HG02610 (cell line): ENCODE data around the gene ZNF101.

Experiments used
- ATAC-seq: cut with Tn5 transposase; IDR thresholded peaks from one replicate; pipeline ENCODE4 v1.9.1; 2021; ENCODE audit warnings: mild to moderate bottlenecking, moderate library complexity; ENCODE audit not compliant: unreplicated experiment

ZNF101 gene

DNA sequence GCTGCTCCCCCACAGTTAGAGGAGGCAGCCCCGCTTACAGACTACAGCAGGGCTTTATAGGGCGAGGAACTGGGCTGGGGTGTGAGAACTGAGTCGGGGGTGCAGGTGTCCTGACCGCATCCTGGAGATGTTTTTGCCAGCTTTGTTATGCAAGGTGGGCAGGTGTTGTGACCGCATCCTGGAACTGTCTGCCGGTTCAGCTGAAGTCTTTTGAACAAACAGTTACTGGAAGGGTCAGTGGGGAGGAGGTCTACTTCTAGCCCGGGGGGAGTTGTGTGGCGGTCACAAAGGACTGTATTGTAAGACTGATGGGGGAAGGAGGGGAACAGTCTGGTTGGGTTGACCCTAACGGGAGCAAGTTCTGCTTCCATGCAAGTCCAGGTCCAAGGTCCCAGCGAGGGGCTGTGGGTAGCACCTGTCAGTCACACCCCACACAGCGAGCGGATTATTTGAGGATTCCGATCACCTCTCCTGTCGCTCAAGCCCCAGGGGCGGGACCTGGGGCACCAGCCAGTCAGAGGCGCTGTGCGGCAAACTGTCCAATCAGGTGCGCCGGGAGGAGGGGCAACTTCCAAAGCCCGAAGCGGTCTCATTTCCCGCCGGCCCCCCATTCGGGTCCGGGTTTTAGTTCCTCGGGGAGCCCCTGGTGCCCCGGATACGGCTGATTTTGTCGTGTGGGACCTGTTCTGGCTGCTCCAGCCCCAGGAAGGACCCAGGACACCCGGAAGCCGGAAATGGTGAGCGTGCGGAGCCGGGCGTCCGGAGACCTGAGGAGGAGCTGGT is at the start of gene ZNF101:
ZNF101 (plus strand) TSS at position 610 of the 783 bp plus-strand sequence; CDS start at position 735, 125 bp downstream.
- peak; percentile 74 for ATAC-seq

DNA sequence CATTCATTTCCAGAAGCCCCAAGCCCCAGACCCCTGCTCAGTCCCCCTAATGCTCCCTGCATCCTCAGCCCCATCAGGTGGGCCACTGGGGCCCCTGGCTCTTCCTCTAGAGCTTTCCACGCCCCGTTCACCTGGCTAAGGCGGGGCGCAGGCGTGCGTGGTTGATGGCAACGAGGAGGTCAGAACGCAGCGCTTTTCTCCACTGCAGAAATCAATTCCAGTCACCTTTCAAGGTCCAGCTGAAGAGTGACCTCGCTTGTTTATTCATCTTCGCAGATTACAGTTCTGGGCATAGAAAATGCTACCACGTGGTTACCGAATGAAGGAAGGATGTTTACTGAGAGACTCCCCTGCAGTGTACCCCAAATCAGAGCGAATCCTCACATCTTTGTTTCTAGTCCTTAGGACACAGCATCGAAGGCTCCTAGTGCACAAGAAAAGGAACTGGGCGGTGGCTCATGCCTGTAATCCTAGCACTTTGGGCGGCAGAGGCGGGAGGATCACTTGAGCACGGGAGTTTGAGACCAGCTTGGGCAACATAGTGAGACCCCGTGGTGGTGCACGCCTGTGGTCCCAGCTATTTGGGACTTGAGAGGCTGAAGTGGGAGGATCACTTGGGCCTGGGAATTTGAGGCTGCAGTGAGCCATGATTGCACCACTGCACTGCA is 49.3 kb upstream of the ZNF101 start:
- no peak for ATAC-seq

DNA sequence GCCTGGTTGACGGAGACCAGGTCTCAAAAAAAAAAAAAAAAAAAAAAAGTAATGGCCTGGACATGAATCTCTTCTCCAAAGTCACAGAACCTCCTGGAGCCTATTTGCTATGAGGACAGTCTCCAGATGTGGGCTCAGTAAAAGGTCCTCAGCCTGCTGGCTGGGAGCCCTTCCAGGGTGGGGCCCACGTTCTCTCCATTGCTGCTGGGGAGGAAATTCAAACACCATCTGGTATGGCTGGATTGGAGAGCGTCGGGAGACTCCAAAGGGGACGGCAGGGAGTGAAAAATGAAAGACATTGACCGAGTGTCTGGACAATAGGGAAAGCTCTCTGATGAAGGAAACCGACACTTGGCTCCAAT is 48.8 kb upstream of the ZNF101 start:
- no peak for ATAC-seq

DNA sequence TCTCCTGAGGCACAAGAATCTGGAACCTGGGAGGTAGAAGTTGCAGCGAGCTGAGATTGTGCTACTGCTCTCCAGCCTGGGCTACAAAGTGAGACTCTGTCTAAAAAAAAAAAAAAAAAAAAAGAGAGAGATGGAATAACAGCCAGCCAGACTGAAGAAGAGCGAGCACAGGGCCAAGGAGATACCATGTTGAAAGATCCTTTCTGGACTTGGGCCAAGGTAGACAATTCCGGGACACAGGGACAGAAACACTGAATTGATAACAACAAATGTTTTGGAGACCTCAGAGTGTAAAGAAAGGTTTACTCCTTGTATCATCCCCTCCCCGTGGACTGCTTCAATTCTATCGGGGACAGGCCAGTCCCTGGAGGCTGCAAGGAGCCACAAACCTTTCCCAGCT is 45.3 kb upstream of the ZNF101 start:
- no peak for ATAC-seq

DNA sequence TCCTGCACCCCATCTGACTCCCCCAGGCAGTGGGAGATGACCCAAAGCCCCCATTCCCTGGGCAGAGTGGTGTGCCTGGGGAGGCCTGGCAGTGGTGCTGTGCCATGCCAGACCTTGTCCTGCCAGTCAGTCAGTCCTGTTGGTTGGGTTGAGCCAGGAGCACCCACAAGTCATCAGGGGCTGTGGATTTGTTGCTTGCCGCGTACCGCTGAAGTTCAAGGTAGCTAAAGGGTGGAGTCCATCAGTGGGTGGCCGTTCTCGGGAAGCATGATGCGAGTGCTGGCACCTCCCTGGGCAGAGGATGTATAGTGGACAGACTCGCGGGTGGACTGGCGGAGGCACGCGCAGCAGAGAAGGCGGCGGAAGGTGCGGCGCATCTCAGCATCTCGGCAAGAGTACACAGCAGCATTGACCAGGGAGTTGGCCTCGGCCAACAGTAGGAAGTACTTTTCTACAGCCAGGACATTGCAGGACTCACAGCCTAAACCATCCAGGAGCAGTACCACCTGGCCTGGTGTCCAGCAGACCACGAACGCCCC is 44.5 kb upstream of the ZNF101 start:
- no peak for ATAC-seq

DNA sequence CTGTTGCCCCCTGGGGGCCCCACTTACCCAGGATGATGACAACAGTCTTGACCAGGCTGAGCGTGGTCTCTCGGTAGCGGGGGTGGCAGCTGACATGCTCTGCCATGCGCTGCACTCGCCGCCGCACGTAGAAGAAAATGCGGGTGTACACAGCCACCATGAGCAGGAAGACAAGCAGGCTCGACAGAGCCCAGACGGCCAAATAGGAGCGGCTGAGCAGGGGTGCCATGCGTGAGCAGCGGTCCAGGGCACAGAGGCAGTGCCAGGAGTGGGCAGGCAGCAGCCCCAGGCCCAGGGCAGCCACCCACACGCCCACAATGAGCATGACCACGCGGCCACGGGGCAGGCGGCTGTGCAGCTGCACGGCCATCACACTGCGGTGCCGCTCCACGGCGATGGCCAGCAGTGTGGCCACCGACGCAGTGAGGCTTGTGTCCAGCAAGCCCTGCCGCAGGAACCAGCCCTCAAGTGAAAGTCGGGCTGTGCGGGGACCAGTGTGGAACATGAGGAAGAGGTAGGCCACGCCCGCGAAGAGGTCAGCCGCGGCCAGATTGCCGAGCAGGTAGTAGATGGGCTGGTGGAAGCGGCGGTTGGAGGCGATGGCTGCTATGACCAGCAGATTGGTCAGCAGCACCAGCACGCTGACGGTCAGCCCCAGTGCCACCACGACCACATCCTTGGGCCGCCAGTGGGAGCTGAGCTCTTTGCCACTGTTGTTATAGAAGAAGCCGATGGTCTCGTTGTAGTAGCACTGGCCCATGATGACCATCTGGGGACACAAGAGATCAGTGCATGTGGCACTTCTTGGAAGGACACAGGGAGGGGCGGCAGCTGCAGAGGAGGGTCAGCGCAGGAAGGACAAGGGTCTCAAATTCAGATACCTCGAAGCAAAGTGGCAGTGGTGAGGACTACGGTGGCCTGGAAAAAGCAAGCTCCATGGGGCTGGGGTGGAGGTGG is 41.8 kb upstream of the ZNF101 start:
- ATAC-seq, result no peak

DNA sequence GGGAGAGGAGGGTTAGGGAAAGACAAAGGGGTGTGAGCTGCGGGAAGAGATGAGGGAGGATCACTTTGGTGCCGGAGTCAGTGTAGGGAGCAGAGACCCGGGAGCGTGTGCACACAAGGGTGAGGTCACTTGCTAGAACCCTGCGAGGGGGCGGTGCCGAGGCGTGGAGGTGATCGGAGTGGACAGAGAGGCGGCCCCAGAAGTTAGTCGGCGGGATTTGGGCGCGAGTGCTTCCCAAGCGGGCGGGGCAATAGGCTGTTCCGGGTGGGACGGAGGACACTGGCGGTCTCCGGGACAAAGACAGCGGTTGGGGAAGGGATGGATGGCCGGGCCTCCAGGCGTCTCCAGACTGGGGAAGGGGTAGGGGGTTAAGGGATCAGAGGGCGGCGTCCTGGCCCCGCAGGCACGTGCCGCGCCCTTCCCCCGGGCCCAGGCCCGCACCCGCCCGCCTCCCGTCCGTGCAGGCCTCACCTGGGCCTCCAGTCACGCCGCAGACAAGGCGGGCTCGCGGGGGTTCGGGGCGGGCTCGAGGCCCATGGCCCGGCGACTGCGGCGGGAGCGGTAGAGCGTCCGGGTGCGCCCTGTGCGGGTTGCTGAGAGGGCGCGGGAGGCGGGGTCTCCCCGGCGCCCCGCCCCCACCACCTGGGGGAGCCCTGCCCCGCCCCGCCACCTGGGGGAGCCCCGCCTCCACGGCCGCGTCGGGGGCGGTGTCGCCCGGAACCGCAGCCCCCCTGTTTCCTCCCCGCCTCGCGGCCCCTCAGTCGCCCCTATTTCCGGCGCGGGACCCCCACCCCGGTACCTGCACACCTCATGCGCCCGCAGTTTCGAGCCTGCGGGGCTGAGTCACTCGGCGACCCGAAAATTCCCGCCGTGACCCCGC is 40.8 kb upstream of the ZNF101 start, which contains the start of gene LPAR2:
LPAR2 (minus strand) TSS at position 600 of the 880 bp plus-strand sequence. CDS start 945 bp downstream, outside the sequence.
- peak; percentile 53 for ATAC-seq

DNA sequence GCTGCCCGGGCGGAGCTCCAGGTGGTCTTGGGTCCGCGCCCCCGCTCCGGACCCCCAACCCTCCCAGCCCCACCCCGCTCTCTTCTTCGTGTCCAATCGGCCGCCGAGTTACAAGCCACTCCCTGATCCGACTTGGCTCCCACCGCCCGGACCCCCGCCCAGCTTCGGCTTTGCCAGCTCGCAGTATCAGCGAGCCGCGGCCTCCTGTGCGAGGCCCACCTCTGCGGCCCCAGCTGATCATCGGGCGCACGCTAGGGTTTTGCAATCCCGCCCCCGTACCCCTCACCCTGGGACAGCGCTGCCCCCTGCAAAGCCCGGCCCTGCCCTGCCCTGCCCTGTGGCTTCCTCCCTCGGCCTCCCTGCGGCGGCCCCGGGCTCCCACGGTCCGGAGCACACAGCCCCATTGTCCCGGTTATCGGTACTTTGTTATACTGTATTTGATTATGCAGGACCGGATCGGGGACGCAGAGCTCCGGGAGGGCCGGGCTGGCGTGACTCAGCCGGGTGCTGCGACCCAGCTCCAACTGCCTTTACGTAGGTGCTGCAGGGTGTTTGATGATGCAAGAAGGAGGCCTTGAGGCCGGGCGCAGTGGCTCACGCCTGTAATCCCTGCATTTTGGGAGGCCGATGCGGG is 40.0 kb upstream of the ZNF101 start:
- peak; percentile 5 for ATAC-seq

DNA sequence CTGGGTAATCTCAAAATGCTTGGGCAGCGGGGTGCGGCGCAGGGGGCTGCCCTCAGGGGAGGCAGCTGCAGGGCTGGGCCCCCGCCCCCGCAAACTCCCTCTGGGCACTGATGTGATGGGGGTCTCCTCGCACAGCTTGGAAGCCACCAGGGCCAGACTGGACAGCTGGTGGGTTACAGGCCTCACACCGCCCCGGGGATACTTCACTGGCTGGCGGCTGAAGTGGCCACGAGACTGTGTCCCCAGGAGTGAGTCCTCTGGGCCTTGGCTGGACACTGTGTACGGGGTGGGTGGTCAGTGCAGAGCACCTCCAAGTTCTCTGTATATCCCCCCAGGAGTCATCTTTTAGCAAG is 38.6 kb upstream of the ZNF101 start:
- no peak for ATAC-seq

DNA sequence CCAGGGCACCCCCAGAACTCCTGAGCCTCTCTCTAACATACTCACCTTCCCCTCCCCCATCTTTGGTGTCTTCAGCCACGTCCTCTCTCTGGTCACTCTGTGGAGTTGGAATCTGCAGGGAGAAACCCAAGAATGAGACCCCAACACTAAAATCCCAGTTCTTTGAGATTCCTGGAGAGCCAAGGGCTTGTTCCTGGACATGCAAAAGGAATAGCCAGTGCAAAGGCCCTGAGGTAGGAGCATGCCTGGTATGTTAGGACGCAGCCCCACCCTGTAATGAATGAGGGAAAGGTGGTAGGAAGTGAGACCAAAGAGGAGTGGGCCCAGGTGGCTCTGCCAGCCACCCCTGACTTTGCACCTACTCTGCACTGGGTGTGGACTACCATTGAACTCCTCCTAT is 38.2 kb upstream of the ZNF101 start:
- ATAC-seq, result no peak

DNA sequence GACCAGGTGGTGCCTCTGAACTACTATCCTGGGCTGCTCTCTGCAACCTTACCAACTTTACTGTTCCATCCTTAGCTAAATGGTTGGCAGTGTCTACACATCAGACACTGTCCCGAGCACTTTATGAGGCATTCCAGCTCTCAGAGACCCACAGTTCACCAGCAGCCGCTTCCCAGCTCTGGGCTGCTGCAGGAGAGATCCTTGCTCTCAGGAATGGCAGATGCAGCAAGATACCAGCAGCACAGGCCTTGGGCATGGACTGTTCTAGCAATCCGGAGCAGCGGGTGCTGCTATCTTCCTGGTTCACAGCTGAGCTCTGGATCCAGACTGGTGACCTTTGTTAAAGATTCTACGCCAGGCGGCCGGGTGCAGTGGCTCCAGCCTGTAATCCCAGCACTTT is 37.3 kb upstream of the ZNF101 start:
- ATAC-seq, result no peak

DNA sequence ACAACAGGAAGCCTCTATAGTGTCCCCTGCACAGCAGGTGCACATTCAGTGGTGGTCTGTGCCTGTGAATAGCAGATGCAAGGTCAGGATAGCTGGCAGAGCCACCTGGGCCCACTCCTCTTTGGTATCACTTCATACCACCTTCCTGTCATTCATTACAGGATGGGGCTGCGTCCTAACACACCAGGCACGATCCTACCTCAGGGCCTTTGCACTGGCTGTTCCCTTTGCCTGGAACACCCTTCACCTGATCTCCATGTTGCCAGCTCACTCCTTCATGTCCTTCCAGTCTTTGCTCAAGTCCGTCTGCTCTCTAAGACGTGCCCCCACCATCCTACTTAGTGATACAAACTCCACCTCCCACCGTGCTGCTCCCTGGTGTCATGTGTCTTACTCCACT is 36.0 kb upstream of the ZNF101 start:
- no peak for ATAC-seq

DNA sequence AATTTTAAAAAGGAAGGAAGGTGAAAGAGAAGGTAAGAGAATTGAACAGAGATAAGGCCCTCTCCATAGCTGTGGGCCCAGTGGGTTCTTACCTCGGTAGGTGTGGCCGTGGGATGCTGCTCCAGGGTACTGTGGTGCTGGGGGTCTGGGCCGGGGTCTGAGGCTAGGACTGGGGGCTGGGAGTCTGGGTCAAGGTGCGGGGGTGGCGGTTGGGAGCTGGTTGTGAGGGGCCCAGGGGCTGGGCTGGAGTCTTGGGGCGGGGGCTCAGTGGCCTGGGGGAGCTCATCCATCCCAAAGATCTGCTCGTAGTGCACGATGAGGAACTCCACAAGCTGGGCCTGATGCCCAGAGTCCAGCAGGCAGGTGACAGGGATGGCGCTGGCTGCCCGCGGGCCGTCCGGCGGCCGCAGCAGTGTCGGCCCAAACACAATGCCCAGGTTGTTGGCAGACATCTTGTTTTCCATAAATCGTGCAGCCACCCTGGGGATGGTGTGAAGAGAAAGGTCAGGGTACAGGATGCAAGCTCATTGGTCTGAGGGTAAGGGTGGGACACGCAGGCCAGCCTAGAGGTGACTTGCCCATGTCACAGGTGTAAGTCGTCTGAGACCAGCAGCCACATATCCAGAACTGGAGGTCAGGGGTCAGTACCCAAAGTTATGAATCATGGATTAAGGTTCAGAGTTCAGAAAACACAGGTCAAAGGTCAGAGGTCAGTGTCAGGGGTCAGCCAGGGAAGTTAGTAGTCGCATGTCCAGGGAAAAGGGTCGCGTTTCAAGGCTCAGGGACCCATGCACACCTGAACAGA is 34.7 kb upstream of the ZNF101 start:
- ATAC-seq, result no peak

DNA sequence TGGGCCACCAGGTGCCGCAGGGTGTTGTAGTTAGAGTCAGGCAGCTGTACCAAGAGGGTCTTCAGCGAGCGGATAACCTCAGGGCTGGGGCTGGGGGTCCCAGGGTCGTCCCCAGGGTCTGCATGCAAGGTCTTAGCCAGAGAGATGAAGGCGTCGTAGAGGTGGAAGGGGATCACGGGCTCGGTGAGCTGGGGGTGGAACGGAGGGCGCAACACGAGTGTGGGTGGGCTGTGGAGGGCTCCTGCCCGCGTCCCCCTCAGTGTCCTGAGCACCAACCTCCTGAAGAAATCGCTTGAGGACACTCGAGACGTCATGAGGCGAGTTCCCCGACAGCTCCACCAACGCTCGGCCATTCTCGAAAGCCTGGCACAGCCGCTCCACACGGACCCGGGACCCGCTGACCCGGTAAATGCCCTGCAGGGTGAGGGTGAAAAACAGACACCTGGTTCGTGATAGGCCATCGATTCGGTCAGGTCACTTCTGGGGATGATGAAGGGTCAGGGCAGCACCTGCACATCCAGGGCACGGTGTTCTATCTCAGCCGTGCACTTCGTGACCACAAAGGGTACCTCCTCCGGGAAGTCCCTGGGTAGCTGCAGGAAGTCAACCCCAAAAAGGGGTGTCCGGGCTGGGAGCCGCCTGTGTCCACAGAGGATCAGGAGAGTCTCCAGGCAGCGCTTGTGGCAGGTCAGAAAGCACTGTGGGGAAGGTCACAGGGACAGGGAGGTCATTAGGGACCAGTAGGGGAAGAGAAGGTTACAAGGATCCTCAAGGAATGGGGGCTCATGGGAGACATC is 33.9 kb upstream of the ZNF101 start:
- ATAC-seq, result no peak

DNA sequence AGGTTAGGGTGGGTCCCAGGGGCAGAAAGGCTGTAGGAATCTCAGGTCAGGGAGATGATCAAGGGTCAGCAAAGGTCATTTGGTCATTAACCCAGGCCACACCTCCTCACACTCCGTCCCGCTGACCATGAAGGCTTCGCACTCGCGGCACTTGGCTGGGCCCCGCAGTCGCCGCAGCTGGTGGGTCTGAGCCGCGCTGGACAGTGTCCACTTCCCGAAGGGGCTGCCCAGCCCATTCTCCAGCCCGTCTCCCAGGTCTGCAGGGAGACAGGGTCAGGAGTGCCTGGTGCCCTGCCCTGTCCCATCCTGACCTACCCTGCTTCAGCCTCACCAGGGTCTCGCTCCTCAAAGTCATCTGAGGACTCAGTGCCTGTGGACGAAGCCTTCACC is 33.3 kb upstream of the ZNF101 start:
- ATAC-seq, result no peak

DNA sequence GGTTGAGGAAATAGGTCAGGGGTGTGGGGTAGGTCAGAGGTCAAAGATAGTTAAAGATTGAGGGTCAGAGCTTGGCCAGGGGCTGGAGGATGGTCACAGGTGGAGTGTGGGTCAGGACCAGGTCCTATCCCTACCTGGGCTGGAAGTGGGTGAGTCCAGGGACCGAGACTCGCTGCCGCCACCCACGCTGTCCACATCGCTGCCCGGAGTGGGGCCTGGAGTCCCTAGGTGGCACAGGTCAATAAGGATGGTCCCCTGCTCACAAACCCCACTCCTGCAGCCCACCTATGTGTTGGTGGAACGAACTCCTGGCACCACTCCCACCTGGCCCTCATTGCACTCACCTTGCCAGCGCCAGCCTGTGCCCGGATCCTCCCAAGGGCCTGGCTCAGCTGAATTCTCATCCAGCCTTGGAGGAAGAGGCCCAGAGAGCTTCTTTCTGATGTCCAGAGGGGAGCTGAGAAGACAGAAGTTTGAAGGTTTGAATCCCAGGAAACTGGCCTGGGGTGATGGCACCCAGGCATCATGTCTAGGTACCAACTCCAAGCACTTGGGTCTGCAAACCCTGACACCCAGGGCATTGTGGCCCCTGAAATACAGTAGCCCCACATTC is 32.0 kb upstream of the ZNF101 start:
- ATAC-seq, result no peak

DNA sequence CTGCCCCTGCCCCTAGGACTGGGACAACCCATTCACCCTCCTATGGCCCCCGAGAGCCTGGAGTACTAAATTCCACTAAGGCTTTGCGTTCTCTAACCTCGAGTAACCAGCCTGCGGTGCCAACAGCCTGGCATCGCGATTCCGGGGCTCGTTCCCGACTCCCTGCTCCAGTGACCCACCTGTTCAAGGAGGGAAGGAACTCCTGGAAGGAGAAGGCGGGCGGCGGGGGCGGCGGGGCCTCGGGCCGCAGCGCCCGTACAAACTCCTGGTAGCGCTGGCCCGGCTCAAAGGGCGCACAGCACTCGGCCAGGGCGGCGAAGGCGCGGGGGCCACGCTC is 31.5 kb upstream of the ZNF101 start:
- no peak for ATAC-seq
